Activated CD4-positive, alpha-beta memory T cell treated with anti-CD3 and anti-CD28 coated beads, Interleukin-2, amount 10 ng/mL, durations not matched to agents 7 days and 5 days (primary cell): ENCODE measurements around the gene SYTL3. TPM values are rescaled to one million over a fixed set of nuclear protein-coding genes. Genes with fewer than 3 reads are reported as not detected.
A peak's percentile ranks its signal among the peaks of the same experiment; 100 is the strongest.

Experiments
- CTCF ChIA-PET: fragments of 350-600 bp; sonication (Branson Sonifier 250); formaldehyde crosslinking; loops from one replicate; lab custom pipeline; 2021; ENCODE audit warnings: antibody characterized with exemption, inconsistent platforms; lab: Charles Lee
- POLR2A ChIA-PET: fragments of 350-600 bp; sonication (Branson Sonifier 250); formaldehyde crosslinking; loops from one replicate; lab custom pipeline; 2021; ENCODE audit warnings: antibody characterized with exemption; lab: Charles Lee
- DNase-seq: peaks from one replicate; pipeline ENCODE4 v3.0.0-alpha.2; 2020
- H3K27ac Mint-ChIP-seq: one replicate; pipeline ENCODE4 v1.8.0; 2021; ENCODE audit warnings: mild to moderate bottlenecking, mixed read lengths
- H3K27me3 Mint-ChIP-seq: one replicate; pipeline ENCODE4 v1.8.0; 2021; ENCODE audit warnings: mixed read lengths
- H3K36me3 Mint-ChIP-seq: one replicate; pipeline ENCODE4 v1.8.0; 2021; ENCODE audit warnings: low read depth, mixed read lengths
- H3K4me1 Mint-ChIP-seq: one replicate; pipeline ENCODE4 v1.8.0; 2021; ENCODE audit warnings: mixed read lengths
- H3K4me3 Mint-ChIP-seq: one replicate; pipeline ENCODE4 v1.8.0; 2021; ENCODE audit warnings: mild to moderate bottlenecking, mixed read lengths
- H3K9me3 Mint-ChIP-seq: one replicate; pipeline ENCODE4 v1.8.0; 2021; ENCODE audit warnings: mixed read lengths
- total RNA-seq, 2 experiments: library from RNA; stranded (reverse); gene quantifications; one replicate each; pipeline ENCODE4 v1.2.3, GENCODE V29; 2021

The SYTL3 gene
- total RNA-seq, 2 experiments from 2014 or later: 133 to 135 TPM

DNA sequence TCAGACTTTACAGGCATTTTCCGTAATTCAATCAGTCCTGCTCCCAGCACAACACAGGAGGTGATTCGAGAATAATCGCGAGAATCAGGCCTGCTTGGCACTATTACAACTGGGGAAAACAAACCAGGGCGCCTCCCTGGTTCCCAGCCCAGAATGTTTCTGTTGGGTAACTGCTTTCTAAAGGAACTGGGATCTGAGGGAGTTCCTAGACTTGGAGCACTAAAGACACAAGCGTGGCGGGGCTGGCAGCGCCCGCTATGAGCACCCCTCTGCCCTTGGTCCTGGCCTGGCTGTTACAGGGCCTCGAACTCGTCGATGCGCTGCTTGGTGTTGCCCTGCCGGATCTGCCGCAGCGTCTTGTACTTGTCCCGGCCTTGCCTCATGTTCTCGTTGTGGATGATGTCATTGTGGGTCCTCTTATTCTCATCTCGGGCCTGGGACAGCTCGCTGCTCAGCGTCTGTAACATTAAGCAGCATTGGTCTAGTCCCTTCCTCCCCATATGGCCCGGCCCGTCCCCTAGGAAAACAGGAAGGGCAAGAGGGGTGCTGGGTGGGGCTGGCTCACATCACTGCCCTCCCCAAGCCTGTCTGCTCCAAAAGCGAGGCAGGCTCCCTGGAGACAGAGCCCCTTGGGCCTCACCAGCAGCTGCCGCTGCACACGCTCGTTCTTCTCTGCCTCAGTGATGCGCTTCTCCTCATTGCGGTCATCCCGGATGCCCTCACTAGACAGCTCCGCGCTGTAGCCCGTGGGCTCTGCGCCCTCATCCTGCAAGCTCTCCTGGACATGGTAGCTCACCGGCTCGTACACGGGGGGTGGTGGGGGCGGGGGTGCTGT is 117.0 kb downstream of the SYTL3 start:
- no peak for DNase-seq
- POLR2A ChIA-PET: interaction anchor here (1.1 to 1.5 kb wide), 2 partner anchors 22 to 121 kb away, joined by 3 to 6 read pairs; no protein-coding TSS in a partner anchor
- H3K36me3 Mint-ChIP-seq: peaks cover 92% of the 10 kb centered on the region
- H3K4me1 Mint-ChIP-seq: peaks cover 13% of the 10 kb centered on the region
- H3K9me3 Mint-ChIP-seq: no peaks in the 10 kb centered on the region
- no peak overlapping the region for H3K27ac Mint-ChIP-seq
- CTCF ChIA-PET: interaction anchor here (1.1 to 1.8 kb wide), 4 partner anchors 64 to 242 kb away, joined by 3 to 6 read pairs (median 4); no protein-coding TSS in a partner anchor
- H3K27me3 Mint-ChIP-seq: no peaks in the 10 kb centered on the region
- H3K4me3 Mint-ChIP-seq: no peak overlapping the region

- POLR2A ChIA-PET: interaction anchor here (1.5 kb wide), 1 partner anchor 21 kb away, joined by 6 read pairs; no protein-coding TSS in a partner anchor
- no peaks in the 10 kb centered on the region for H3K27me3 Mint-ChIP-seq
- no peaks in the 10 kb centered on the region for H3K9me3 Mint-ChIP-seq
- peaks cover 22% of the 10 kb centered on the region for H3K4me1 Mint-ChIP-seq
- H3K4me3 Mint-ChIP-seq: no peak overlapping the region
- CTCF ChIA-PET: interaction anchor here (1.1 to 2.8 kb wide), 2 partner anchors 65 to 205 kb away, joined by 3 to 7 read pairs; no protein-coding TSS in a partner anchor
- DNase-seq: no peak
- peak overlapping the region; percentile 55 for H3K27ac Mint-ChIP-seq
- H3K36me3 Mint-ChIP-seq: peaks cover 91% of the 10 kb centered on the region
Observed at GRCh38 chr6:158767709-158768108, 117.9 kb downstream of the SYTL3 start.

DNA sequence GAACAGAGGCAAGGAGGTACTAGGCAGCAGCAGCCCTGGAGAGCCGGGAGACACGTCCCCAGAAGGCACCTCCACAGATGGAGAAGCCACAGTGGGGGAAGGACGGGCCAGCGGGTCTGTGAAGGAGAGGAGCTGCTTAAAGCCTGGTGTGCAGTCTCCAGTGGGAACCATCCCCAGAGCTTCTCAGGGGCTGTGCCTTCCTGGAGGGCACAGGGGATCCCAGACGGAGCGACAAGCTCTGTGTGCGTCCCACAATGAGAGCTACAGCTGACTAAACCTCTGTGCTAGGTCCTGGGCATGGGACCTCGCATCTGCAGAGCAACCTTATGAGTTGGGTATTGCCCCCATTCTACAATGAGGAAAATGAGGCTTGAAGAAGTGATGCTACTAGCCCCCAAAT is 118.6 kb downstream of the SYTL3 start:
- Mint-ChIP-seq H3K27ac (no peak overlapping the region), H3K27me3 (no peaks in the 10 kb centered on the region), H3K4me1 (peaks cover 29% of the 10 kb centered on the region), H3K9me3 (no peaks in the 10 kb centered on the region), H3K4me3 (no peak overlapping the region), H3K36me3 (peaks cover 91% of the 10 kb centered on the region)
- no peak for DNase-seq
- ChIA-PET POLR2A (interaction anchor here (1.1 to 1.5 kb wide), 2 partner anchors 8 to 21 kb away, joined by 3 to 6 read pairs; no protein-coding TSS in a partner anchor), CTCF (interaction anchor here (0.6 to 2.8 kb wide), 3 partner anchors 66 to 204 kb away, joined by 3 to 7 read pairs (median 4); no protein-coding TSS in a partner anchor)

DNA sequence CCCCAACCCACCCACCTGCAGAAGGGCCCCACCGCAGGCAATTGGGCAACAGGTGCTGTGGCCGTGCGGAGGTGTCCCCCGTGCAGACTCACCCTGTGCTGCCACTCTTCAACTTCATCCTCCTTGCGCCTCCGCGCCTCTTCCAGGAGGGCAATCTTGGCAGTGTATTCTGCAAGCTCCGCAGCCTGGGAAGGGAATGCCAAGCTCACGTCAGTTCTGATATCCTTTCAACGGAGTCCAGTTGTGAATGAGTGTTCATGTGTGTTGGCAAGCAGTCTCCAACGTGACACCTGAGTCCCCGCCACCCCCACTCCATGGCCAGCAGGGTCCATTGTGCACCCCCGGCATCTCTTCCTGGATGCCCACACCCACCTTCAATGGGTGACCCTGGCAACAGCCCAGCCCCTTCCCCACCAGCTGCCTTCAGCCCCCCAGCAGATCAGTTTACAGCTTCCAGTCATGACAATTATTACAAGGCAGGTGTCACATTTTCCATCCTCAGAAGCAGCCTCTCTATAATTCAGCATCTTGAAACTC is 119.4 kb downstream of the SYTL3 start:
- H3K27ac Mint-ChIP-seq: no peak overlapping the region
- H3K9me3 Mint-ChIP-seq: no peaks in the 10 kb centered on the region
- peaks cover 93% of the 10 kb centered on the region for H3K36me3 Mint-ChIP-seq
- H3K27me3 Mint-ChIP-seq: no peaks in the 10 kb centered on the region
- ChIA-PET CTCF (interaction anchor here (2.8 kb wide), 1 partner anchor 203 kb away, joined by 7 read pairs; no protein-coding TSS in a partner anchor), POLR2A (interaction anchor here (1.1 kb wide), 1 partner anchor 9 kb away, joined by 3 read pairs; no protein-coding TSS in a partner anchor)
- no peak for DNase-seq
- H3K4me3 Mint-ChIP-seq: no peak overlapping the region
- H3K4me1 Mint-ChIP-seq: peaks cover 38% of the 10 kb centered on the region

GRCh38 chr6:158769771-158770432 is 120.0 kb downstream of the SYTL3 start:
- ChIA-PET POLR2A (interaction anchor here (1.1 kb wide), 1 partner anchor 9 kb away, joined by 3 read pairs; no protein-coding TSS in a partner anchor), CTCF (interaction anchor here (2.8 kb wide), 1 partner anchor 203 kb away, joined by 7 read pairs; no protein-coding TSS in a partner anchor)
- H3K4me3 Mint-ChIP-seq: no peak overlapping the region
- peak overlapping the region; percentile 3 for H3K27ac Mint-ChIP-seq
- peaks cover 42% of the 10 kb centered on the region for H3K4me1 Mint-ChIP-seq
- H3K27me3 Mint-ChIP-seq: no peaks in the 10 kb centered on the region
- H3K36me3 Mint-ChIP-seq: peaks cover 93% of the 10 kb centered on the region
- DNase-seq: no peak
- H3K9me3 Mint-ChIP-seq: no peaks in the 10 kb centered on the region

GRCh38 chr6:158770533-158771330 is 120.9 kb downstream of the SYTL3 start:
- Mint-ChIP-seq H3K27me3 (no peaks in the 10 kb centered on the region), H3K4me1 (peaks cover 46% of the 10 kb centered on the region), H3K27ac (peak overlapping the region; percentile 33), H3K4me3 (no peak overlapping the region), H3K36me3 (peaks cover 94% of the 10 kb centered on the region), H3K9me3 (no peaks in the 10 kb centered on the region)
- no peak for DNase-seq
- POLR2A ChIA-PET: interaction anchor here (2.2 kb wide), 1 partner anchor 52 kb away, joined by 7 read pairs; no protein-coding TSS in a partner anchor
- CTCF ChIA-PET: interaction anchor here (0.8 to 1.4 kb wide), 3 partner anchors 66 to 209 kb away, joined by 3 to 4 read pairs (median 3); no protein-coding TSS in a partner anchor

DNA sequence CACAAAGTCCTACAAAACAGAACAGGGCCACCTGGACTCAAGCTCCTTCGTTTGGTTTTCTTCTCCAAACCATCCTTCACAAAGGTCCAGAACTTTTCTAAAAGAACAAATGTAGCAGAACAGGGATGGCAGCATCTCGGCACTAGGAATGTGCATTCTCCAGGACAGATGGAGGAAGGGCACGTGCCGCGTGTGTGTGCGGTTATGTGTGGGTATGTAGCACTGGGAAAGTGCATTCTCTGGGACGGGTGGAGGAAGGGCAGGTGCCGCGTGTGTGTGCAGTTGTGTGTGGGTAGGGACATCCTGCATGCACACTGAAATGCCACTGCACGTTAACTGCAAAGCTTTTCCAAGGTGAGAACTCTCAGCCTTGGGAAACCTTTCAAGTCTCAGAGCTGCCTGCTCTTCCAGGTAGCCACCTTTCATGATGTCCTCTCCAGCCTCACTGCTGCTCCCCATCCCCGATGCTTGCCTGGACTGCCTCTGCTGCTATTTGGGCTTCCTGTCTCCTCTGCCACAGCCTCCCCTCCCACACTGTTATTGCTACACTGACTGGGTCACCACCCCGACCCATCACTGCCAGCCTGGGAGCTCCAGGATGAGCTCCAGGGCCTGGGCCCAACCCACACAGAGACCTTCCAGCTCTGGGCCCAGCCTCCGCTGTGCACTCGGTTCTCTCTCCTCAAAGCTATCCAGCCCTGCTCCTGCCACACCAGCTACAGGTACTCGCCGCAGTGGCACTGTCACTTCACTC is 121.7 kb downstream of the SYTL3 start:
- POLR2A ChIA-PET: interaction anchor here (1.2 to 2.2 kb wide), 5 partner anchors 18 to 335 kb away, joined by 3 to 9 read pairs (median 5); no protein-coding TSS in a partner anchor
- CTCF ChIA-PET: interaction anchor here (0.6 to 1.7 kb wide), 7 partner anchors 67 to 338 kb away, joined by 3 to 5 read pairs (median 4); no protein-coding TSS in a partner anchor
- DNase-seq: no peak
- peaks cover 46% of the 10 kb centered on the region for H3K4me1 Mint-ChIP-seq
- peaks cover 96% of the 10 kb centered on the region for H3K36me3 Mint-ChIP-seq
- peak overlapping the region; percentile 62 for H3K27ac Mint-ChIP-seq
- no peak overlapping the region for H3K4me3 Mint-ChIP-seq
- no peaks in the 10 kb centered on the region for H3K9me3 Mint-ChIP-seq
- no peaks in the 10 kb centered on the region for H3K27me3 Mint-ChIP-seq

GRCh38 chr6:158772172-158772571 is 122.3 kb downstream of the SYTL3 start:
- no peak for DNase-seq
- ChIA-PET CTCF (interaction anchor here (0.9 to 1.7 kb wide), 4 partner anchors 68 to 338 kb away, joined by 3 to 5 read pairs (median 4); no protein-coding TSS in a partner anchor), POLR2A (interaction anchor here (0.9 to 2.2 kb wide), 8 partner anchors 11 to 335 kb away, joined by 3 to 9 read pairs (median 4); partner anchors contain the start of gene EZR)
- Mint-ChIP-seq H3K27ac (peak overlapping the region; percentile 62), H3K4me1 (peaks cover 52% of the 10 kb centered on the region), H3K27me3 (no peaks in the 10 kb centered on the region), H3K9me3 (no peaks in the 10 kb centered on the region), H3K4me3 (no peak overlapping the region), H3K36me3 (peaks cover 96% of the 10 kb centered on the region)

- Mint-ChIP-seq H3K27me3 (no peaks in the 10 kb centered on the region), H3K27ac (peak overlapping the region; percentile 62), H3K4me3 (no peak overlapping the region), H3K9me3 (no peaks in the 10 kb centered on the region), H3K4me1 (peaks cover 57% of the 10 kb centered on the region), H3K36me3 (peaks cover 96% of the 10 kb centered on the region)
- ChIA-PET CTCF (interaction anchor here (1.7 kb wide), 1 partner anchor 82 kb away, joined by 5 read pairs; no protein-coding TSS in a partner anchor), POLR2A (interaction anchor here (0.9 to 2.2 kb wide), 8 partner anchors 9 to 334 kb away, joined by 3 to 9 read pairs (median 4); partner anchors contain the start of gene EZR)
- DNase-seq: no peak
Observed at GRCh38 chr6:158772851-158773371, 123.1 kb downstream of the SYTL3 start.

DNA sequence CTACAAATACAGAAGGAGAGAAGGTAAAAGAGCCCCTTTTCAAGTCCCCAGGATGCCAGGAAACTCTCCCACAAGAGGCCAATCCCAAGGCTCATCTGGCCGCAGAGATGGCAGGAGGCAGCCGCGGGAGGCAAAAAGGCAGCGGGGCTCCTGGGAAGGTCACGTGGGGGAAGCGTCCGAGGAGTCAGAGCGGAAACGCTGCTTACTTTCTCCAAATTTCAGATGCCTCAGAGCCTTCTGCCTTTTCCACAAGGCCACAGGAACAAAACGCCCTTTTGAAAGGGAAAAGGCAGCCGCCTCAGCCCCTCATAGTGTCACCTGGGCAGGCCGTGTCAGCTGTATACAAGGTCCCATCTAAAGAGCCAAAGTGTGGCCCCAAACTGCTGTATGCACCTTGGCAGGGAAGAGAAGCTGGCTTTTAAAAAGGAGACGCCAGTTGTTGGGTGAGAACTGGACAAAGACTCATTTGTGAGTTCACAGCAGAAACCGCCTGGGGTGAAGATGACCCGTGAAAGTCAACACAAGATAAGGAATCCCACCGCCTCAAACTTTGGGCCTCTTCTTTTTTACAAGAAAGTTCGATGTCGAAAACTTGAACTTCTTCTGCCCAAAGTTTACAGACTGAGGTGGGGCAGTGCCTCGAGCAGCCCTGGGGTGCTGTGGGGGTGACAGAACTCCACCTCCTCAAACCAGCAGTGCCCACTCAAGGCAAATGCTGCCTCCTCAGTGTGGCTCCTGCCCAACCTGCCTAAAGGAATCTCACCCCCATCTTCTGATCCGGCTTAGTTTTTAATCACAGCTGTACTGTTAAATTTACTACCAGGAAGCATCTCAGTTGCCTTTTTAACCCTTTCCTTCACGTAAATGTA is 124.0 kb downstream of the SYTL3 start:
- Mint-ChIP-seq H3K27me3 (no peaks in the 10 kb centered on the region), H3K4me1 (peaks cover 60% of the 10 kb centered on the region), H3K27ac (peak overlapping the region; percentile 62), H3K4me3 (no peak overlapping the region), H3K9me3 (no peaks in the 10 kb centered on the region), H3K36me3 (peaks cover 96% of the 10 kb centered on the region)
- no peak for DNase-seq
- ChIA-PET CTCF (interaction anchor here (1.0 to 1.6 kb wide), 2 partner anchors 15 to 197 kb away, joined by 3 to 4 read pairs; no protein-coding TSS in a partner anchor), POLR2A (interaction anchor here (1.0 to 1.7 kb wide), 4 partner anchors 8 to 15 kb away, joined by 3 to 9 read pairs (median 4); no protein-coding TSS in a partner anchor)
